OCI-LY7 (cell line): ENCODE measurements around the gene DHRS3.

Experiments
- CTCF ChIP-seq: fragments of 200-600 bp; sonication (generic); conservative IDR thresholded peaks from 2 replicates; pipeline ENCODE4 v1.5.1; 2014; ENCODE audit warnings: mild to moderate bottlenecking, antibody characterized with exemption, low read length, moderate library complexity, mixed read lengths
- EZH2phosphoT487 ChIP-seq: fragments of 200-600 bp; sonication (generic); IDR thresholded peaks from 2 replicates; pipeline ENCODE4 v1.6.1; 2018; ENCODE audit warnings: low read depth, borderline replicate concordance, mild to moderate bottlenecking, mixed run types, antibody characterized with exemption, low read length, moderate library complexity, mixed read lengths

GRCh38 chr1:12565966-12566352 is 52.1 kb downstream of the DHRS3 start:
- no peak for TF ChIP-seq CTCF
- TF ChIP-seq EZH2phosphoT487, result no peak
